ENCODE measurements around the gene DTWD1. TPM values are rescaled to one million over a fixed set of nuclear protein-coding genes. Genes with fewer than 3 reads are reported as not detected.
A peak's percentile ranks its signal among the peaks of the same experiment; 100 is the strongest.

DTWD1 gene
- total and polyA plus RNA-seq, 12 donors = 11.7 to 45.7 (median 22.2) TPM

- DNase-seq = no peak
- Histone ChIP-seq H3K4me1 (replicated peaks in 1 of 2) (peaks cover 15 to 21% of the 10 kb centered on the region in 2 donors), H3K27me3 (no peaks in the 10 kb centered on the region), H3K9me3 (replicated peaks in 1 of 3) (peaks cover 0 to 10% (median 0%) of the 10 kb centered on the region in 3 donors), H3K36me3 (replicated peaks in 1 of 2) (no peaks in the 10 kb centered on the region), H3K27ac (peak overlapping the region in 3 of 5 donors; percentile 72 to 96 (median 86)), H3K4me3 (peak overlapping the region in 1 of 4 donors; percentile 67)
- no peak for TF ChIP-seq CTCF (IDR thresholded peaks at IDR 0.05)
- TF ChIP-seq POLR2A (IDR thresholded peaks at IDR 0.05) = no peak
- whole genome bisulfite sequencing, 4 donors = 53 to 58% (median 54%) methylated on average over 3 of the region's 3 CpGs
- intact Hi-C loops (cut with DNase I) = no loop called here
These were observed 1.6 kb upstream of the DTWD1 start for GRCh38 chr15:49619226-49619625.

- Histone ChIP-seq H3K4me3 (peak overlapping the region in 3 of 4 donors; percentile 6 to 67 (median 32)), H3K36me3 (replicated peaks in 1 of 2) (no peaks in the 10 kb centered on the region), H3K9me3 (replicated peaks in 1 of 3) (peaks cover 0 to 10% (median 0%) of the 10 kb centered on the region in 3 donors), H3K27me3 (no peaks in the 10 kb centered on the region), H3K27ac (peak overlapping the region; percentile 55 to 96 (median 86)), H3K4me1 (replicated peaks in 1 of 2) (peaks cover 15 to 21% of the 10 kb centered on the region in 2 donors)
- no peak for TF ChIP-seq POLR2A (IDR thresholded peaks at IDR 0.05)
- TF ChIP-seq CTCF (IDR thresholded peaks at IDR 0.05) = peak in 5 of 6 experiments; percentile 27 to 58 (median 39)
- 1 to 3% (median 1%) methylated on average over 6 of the region's 6 CpGs for WGBS, 4 donors
- intact Hi-C loops (cut with DNase I) = no loop called here
- peak in 2 of 7 donors; percentile 23 to 33 for DNase-seq
These were observed 649 bp upstream of the DTWD1 start for GRCh38 chr15:49620199-49620598.

GRCh38 chr15:49621401-49621811, 558 bp downstream of the DTWD1 start:
- Histone ChIP-seq H3K9me3 (replicated peaks in 1 of 3) (peaks cover 0 to 9% (median 0%) of the 10 kb centered on the region in 3 donors), H3K4me3 (peak overlapping the region; percentile 13 to 67 (median 30)), H3K27me3 (no peaks in the 10 kb centered on the region), H3K27ac (peak overlapping the region; percentile 42 to 88 (median 72)), H3K36me3 (replicated peaks in 1 of 2) (no peaks in the 10 kb centered on the region), H3K4me1 (replicated peaks in 1 of 2) (peaks cover 15 to 21% of the 10 kb centered on the region in 2 donors)
- 11 to 13% (median 12%) methylated on average over 8 of the region's 8 CpGs for WGBS, 4 donors
- intact Hi-C loops (cut with DNase I) = no loop called here
- TF ChIP-seq POLR2A (IDR thresholded peaks at IDR 0.05) (no peak), CTCF (IDR thresholded peaks at IDR 0.05) (no peak)
- no peak for DNase-seq

- H3K27me3 ChIP-seq = no peaks in the 10 kb centered on the region
- no peaks in the 10 kb centered on the region for H3K36me3 ChIP-seq (replicated peaks in 1 of 2)
- intact Hi-C loops (cut with DNase I) = no loop called here
- peaks cover 0 to 5% (median 0%) of the 10 kb centered on the region in 3 donors for H3K9me3 ChIP-seq (replicated peaks in 1 of 3)
- peaks cover 15 to 21% of the 10 kb centered on the region in 2 donors for H3K4me1 ChIP-seq (replicated peaks in 1 of 2)
- 33 to 50% (median 40%) methylated on average over 1 of the region's 1 CpG for WGBS, 4 donors
- H3K4me3 ChIP-seq = peak overlapping the region in 1 of 4 donors; percentile 67
- H3K27ac ChIP-seq = peak overlapping the region in 2 of 5 donors; percentile 42 to 86
- TF ChIP-seq POLR2A (IDR thresholded peaks at IDR 0.05) (no peak), CTCF (IDR thresholded peaks at IDR 0.05) (no peak)
- no peak for DNase-seq
These were observed 1.0 kb downstream of the DTWD1 start for GRCh38 chr15:49621887-49622286.
